ENCODE measurements around the gene LST1.
"Not testable (repeated sequence)": the region's sequence is repeated elsewhere in the genome, so short reads cannot be mapped to it uniquely, and the experiment has no call there.

The LST1 gene

DNA sequence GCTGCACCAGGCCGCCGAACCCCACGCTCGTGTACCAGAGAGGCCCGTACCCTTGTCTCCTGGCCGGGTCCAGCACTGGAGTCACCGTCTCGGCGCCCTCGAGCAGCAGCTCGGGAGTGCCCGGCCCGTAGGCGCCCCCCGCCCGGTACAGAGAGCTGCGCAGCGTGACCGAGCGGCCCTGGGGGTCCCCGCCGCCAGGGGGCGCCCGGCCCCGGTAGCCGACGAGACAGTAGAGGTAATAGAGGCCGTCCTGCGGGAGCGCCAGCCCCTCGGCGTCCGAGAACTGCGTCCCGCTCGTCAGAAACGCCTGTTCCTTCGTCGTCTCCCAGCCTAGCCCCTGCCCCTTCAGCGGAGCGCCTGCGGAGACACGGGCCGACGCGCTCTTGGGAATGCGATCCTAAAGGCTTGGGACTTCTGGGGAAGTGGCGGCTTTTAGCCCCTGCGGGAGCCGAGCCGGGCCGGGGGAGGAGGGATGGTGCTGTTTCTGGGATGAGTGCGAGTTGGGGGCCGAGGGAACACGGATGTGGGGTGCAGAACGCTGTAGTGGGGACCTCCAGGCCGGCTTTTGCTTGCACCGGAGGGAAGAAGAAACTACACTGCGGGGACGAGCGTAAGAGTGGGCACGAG is 5.2 kb upstream of the LST1 start:
- peak; percentile 84 for DNase-seq (ENCODE audit: low read depth)

DNA sequence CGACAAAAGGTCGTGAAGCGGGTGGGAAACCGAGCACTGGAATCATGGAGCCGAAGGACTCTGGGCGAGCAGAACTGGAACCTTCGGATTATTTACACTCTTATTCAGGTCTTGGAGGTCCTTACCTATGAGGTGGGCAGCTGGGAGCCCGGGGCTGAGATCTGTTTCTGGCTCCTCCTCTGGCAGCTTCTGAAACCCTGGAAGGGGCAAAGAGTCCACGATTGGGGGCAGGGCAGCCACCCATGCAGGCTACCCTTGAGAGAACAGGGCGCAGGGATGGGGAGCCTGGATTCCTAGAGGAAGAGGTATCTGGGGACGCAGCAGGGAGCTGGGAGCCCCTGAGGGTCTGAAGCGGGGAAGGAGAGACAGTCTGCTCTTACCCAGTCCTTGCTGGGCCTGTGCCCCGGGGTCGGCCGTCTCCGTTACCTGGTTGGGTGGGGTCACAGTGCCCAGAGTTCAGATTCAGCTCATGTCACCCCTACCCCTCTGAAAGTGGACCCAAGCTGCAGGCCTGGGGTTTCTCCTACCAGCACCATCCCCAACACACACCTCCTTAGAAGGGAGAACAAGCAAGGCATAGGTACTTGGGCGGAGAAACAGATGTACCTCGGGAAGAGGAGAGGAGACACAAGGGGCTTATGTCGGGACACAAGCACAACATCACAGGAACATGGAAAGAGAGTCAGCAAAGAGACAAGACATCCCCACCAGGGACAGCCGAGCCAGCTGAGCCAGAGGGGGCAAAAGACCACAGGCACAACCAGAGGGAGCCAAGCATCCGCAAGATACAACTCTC is 4.4 kb upstream of the LST1 start:
- no peak for DNase-seq (ENCODE audit: low read depth)

DNA sequence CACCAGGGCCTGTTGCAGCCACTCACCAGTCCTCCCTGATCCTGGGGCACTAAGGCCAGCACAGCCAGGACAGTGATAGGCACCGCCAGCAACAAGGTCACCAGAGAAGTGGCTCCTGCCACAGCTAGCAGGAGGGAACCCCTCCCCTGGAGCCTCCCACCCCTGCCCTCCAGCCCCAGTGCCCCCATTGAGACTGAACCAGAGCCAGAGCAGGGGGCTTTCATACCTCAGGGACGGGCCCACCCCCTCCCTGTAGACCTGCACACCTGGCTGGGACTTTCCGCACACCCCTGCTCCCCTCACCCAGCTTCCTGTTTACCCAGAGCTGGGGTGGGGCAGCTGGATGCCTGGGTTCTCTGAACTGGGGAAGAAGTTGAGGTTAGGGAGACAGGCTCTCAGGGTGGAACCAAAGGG is 3.8 kb upstream of the LST1 start, which contains the start of gene LTB:
Gene LTB, minus strand, starts transcription at position 195 of the 414 bp plus-strand sequence. Its CDS starts 7 bp downstream, at position 188.
- DNase-seq (ENCODE audit: low read depth): peak; percentile 55

DNA sequence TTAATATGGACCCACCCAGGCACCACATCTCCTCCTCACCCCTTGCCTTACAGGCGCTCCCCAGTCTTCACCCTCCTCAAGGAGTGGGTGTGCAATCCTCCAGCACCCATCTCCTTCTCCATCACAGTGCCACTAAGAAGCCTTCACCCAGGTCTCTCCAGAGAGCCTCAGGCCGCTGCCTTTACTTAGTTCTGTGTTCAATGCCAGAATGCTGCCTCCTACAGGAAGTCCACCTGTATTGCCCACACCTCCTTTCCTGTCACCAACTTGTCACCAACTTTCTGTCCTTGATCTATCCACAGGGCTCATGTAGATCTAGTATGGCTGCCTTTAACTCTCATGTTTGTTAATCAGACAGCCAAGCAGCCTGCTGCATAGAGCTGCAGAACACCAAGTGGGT is 586 bp upstream of the LST1 start:
- DNase-seq (ENCODE audit: low read depth): no peak

DNA sequence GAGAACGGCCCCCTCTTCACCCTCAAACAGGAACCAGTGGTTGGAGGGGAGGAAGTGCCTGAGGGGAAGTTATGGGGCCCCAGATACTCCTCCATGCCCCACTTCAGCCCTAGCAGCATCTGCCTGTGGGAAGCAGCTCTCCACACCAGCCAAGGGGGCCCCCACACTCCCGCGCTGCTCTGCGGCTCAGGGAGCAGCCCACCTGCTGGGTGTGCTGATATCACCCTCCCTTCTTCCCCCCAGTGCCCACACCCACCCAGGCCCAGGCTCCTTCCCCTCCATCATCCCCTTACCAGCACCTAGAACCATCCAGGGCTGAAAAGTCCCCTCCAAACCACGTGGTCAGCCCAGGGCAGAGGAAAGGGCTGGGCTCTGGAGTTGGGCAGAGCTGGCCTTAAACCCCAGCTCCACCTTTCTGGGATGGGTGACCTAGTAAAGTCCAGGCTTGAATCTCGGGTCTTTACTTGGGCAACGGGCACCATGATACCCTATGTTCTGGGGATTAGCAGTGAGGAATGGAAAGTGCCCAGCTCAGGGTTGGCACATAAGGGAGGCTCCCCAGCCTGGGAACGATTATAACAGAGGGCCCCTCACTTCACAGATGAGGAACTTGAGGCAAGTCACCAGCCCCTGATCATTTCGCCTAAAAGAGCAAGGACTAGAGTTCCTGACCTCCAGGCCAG is 663 bp downstream of the LST1 start:
- DNase-seq (ENCODE audit: low read depth): no peak

DNA sequence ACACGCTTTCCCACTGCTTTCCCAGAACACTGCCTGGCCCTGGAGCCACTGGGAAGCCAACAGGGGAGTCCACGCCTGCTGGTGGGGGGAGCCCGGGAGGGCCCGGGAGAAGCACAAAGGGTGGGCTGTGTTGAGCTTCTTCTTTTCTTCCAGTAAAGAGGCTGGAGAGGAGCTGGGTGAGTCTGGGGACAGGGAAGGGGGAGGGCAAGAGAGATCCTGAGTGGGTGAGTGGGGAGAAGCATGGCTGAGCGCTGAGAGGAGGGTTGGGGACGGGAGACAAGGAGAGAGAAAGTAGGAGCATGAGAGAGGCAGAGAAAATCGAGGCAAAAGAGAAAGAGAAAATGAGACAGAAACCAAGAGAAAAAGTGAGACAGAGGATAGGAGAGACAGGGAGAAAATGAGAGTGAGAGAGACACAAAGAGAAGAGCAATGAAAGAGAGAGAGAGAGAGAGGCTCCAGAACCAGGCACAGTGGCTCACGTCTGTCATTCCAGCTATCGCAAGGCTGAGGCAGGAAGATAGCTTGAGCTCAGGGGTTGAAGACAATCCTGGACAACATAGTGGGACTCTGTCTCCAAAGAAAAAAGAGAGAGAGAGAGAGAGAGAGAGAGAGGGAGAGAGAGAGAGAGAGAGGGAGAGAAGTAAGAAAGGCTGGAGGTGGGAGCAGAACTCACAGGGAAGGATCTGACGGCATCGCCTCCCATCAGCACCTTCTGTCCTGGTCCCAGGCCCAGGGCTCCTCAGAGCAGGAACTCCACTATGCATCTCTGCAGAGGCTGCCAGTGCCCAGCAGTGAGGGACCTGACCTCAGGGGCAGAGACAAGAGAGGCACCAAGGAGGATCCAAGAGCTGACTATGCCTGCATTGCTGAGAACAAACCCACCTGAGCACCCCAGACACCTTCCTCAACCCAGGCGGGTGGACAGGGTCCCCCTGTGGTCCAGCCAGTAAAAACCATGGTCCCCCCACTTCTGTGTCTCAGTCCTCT is 2.0 kb downstream of the LST1 start:
- no peak for DNase-seq (ENCODE audit: low read depth)

DNA sequence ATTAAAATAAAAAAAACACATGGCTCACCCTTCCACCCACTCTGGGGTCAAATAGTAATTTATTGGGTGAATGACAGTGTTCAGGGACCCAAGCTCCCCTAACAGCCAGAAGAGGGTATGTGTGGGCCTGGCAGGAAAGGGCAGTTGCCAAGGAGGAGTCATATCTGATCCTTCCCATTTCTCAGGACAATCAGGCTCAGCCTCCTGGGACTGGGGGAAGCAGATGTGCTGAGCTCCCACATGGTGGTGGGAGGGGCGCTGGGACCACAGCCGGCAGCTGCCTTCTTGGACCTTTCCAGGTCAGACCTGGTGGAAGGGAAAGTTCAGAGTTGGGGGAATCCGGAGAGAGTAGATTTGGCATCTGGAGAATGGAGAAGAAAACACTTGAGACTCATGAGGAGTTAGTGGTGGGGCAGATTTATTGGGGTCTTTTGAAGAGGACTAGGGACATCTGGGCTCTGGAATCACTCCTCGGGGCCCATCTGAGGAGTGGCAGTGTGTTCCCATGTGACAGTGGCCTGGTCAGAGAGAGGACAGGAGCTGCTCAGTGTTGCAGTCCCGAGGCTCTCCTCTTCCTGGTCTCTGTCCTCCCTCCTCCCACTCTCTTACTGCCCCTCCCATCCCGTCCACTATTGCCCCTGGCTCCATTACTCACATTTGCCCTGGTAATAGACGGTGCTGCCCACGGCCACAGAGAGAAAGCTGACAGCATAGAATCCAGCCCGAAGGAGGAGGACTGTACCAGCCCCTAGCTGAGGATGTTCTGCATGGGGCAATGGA is 3.0 kb downstream of the LST1 start:
- DNase-seq (ENCODE audit: low read depth): no peak

DNA sequence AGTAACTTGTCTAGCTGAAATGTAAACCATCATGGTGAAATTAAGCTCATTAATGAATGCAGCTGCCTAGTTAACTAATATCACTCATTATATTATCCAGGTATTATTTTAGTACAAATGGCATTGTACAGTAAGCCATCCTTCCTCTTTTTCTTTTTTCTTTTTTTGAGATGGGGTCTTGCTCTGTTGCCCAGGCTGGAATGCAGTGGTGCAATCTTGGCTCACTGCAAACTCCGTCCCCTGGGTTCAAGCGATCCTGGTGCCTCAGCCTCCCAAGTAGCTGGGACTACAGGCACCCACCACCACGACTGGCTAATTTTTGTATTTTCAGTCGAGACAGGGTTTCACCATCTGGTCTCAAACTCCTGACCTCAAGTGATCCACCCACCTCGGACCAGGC is 4.6 kb downstream of the LST1 start:
- DNase-seq (ENCODE audit: low read depth): not testable (repeated sequence)

DNA sequence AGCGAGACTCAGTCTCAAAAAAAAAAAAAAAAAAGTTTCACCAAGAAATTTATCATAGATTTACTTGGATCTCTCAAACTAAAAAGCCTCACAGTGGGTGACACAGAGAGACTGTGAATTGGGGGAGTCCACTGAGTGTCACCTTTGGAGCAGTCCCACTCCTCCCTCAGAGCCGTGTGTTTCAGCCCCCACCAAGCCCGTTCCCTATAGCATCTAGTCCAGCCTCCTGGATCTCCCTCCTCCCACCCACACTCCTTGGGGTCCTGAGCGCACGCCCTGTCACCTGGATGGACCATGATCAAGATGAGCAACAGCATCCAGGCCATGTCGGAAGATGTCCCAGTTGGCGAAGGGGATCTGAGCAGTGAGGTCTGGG is 6.3 kb downstream of the LST1 start:
- no peak for DNase-seq (ENCODE audit: low read depth)

DNA sequence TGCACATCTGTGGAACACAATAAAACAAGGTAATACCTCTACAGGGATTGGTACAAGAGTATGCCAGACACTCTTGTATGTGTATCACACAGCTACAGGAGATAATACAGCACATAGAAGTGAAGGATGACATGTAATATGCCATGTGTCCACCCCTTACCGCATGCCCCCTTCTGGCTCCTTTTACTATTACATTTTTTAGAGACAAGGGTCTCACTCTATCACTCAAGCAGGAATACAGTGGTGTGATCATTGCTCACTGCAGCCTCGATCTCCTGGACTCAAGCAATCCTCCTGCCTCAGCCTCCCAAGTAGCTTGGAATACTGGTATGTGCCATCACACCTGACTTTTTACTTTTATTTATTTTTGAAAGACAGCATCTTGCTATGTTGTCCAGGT is 10.9 kb downstream of the LST1 start:
- DNase-seq (ENCODE audit: low read depth): peak; percentile 43

DNA sequence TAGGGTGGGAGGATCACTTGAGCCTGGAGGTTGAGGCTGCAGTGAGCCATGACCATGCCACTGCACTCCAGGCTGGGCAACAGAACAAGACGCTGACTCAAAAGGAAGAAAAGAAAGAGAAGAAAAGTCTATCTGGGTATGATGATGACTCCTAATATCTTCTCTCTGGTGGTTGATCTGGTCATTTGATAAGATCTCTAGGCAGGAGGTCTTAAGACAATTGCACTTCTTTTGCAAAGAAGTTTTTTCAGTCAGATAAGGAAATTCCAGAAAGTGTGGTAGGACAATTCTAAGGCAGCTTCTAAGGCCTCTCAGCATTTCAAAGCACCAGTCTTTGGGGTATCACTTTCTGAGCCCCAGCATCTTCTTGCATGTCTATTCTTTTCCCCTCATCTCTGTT is 21.2 kb downstream of the LST1 start:
- no peak for DNase-seq (ENCODE audit: low read depth)

DNA sequence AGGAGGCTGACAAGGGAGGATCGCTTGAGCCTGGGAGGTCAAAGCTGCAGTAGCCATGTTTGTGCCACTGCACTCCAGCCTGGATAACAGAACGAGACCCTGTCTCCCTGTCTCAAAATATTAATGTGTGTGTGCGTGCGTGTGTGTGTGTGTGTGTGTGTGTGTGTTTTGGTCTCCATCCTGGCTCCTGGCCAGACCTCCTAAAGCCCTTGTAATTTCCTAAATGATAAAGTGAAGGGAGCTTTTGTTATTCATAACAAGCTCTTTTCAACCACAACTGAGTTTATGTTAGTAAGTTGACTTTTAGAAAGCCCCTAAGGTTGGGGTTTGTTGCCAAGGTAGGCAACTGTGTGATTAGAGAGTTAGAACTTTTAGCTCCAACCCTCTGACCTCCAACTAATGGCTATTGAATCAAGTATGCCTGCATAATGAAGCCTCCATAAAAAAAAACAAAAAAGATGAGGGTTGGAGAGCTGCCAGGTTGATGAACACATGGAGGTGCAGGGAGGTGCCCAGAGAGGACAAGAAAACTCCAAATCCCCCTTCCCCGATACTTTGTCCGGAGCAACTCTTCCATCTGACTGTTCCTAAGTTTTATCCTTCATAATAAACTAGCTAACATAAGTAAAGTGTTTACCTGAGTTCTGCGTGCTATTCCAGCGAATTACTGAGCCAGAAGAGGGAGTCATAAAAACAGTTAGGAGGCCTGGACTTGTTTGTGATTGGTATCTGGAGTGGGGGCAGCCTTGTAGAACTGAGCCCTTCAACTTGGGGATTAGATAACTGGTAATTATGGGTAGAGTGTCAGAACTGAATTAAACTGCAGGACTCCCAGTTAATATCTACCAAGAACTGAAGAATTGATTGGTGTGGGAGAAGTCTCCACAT is 23.7 kb downstream of the LST1 start:
- no peak for DNase-seq (ENCODE audit: low read depth)

DNA sequence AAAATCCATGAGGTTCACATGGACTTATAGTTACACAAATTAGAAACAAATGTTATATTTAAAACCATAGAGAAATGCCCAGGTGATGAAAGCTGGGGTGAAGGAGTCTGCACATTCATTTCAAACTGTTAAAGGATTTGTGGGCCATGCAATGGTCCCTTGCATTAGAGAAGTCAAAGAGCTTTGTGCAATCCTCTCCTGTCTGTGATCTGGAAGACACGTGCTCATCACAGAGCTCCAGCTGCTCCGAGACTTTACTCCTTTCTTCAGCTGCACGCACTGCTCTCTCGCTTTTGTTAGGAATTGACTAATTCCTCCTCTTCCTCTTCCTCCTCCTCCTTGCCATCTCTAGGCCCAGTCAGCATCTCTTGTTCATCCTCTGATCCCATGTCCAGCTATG is 24.9 kb downstream of the LST1 start:
- DNase-seq (ENCODE audit: low read depth): no peak

DNA sequence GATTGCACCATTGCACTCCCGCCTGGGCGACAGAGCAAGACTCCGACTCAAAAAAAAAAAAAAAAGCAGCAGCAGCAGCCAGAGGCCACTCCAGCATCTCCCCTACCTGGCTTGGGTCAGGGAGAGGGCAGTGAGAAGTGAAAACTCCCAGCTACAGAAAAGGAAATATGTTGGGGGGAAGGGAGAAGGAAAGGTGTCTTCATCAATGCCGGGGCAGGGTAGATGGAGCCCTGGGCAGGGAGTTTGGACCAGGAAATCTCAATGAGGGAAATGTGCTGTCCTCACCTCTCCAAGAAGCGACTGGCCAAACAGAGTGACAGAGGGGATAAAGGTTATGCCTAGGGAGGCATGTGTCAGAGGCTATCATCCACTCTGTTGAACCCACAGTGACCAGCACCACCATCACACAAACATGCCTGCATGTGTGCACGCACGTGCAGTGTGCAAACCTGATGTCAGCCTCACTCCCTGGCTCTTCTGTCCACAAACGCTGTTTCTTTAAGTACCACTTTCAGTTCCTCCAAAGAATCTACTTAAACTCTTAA is 28.1 kb downstream of the LST1 start:
- DNase-seq (ENCODE audit: low read depth): no peak

DNA sequence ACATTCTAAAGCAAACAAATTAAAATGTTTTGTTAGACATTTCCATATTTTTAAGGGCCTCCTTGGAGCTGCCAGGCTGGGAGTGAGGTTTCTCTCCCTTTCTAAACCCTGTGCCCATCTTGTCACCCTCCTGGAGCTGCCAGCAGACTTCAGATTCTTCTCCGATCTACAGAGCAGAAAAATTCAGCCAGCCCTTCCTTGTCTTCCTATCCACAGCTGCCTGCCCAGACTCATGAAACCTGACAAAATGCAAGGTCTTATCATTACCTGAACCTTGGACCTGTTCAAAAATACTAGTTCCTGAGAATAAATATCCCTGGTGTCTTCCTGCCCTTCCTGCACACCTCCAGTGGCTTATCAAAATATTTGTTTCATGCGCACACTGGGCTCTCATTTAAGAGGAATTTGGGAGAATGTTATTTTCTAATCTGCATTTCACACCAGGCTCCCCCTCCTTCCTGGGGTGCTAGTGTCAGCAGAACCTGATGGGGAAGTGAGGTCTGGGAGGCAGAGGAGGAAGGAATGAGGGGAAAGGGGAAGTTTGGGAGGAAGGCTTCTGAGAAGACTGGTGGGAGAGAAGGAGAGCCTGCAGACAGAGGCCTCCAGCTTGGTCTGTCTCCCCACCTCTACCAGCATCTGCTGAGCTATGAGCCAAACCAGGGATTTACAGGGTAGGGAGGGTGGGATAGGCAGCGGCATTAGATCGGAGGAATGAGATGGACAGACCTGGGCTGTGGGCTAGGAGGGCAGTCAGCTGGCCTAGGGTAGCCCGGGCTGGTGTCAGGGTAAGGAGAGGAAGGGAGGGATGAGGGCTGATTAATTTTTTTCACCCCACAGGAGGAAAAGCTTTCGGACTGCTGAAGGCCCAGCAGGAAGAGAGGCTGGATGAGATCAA is 28.9 kb downstream of the LST1 start, which contains the start of gene AIF1:
Gene AIF1, plus strand, starts transcription at position 551 of the 895 bp plus-strand sequence. Its CDS starts 96 bp downstream, at position 647.
- DNase-seq (ENCODE audit: low read depth): no peak

DNA sequence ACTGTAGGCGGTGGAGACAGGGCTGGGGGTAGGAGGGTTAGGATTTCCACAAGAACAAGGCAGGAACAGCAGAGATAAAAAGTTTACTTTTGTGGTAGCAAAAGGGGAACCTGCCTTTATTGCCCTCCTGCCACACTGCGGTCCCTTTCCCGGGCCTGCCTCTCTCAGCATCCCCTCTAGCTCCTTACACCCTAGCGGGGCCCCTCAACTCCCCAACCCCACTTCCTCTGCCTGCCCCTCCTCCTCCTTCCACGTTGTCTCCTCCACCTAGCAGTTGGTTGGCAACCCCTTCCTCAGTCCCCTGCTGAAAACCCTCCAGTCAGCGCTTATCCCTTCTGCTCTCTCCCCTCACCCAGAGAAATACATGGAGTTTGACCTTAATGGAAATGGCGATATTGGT is 29.7 kb downstream of the LST1 start:
- DNase-seq (ENCODE audit: low read depth): no peak

DNA sequence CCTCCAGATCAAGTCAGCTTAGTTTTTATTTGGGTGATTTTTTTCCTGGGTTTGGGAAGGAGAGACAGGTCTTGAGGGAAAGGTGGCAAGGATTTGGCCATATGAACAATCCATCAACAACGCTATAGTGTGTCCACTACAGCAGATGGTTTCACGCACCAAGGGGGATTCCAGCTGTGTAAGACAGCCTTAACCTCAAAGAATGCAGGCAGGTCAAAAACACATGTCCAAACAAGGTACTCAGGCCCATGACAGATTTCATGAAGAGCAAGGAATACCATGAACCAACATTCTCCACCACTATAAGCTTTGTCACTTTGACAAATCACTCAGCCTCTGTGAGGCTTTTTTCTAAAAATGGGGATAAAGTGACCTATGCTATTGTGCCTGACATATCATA is 30.9 kb downstream of the LST1 start:
- no peak for DNase-seq (ENCODE audit: low read depth)

DNA sequence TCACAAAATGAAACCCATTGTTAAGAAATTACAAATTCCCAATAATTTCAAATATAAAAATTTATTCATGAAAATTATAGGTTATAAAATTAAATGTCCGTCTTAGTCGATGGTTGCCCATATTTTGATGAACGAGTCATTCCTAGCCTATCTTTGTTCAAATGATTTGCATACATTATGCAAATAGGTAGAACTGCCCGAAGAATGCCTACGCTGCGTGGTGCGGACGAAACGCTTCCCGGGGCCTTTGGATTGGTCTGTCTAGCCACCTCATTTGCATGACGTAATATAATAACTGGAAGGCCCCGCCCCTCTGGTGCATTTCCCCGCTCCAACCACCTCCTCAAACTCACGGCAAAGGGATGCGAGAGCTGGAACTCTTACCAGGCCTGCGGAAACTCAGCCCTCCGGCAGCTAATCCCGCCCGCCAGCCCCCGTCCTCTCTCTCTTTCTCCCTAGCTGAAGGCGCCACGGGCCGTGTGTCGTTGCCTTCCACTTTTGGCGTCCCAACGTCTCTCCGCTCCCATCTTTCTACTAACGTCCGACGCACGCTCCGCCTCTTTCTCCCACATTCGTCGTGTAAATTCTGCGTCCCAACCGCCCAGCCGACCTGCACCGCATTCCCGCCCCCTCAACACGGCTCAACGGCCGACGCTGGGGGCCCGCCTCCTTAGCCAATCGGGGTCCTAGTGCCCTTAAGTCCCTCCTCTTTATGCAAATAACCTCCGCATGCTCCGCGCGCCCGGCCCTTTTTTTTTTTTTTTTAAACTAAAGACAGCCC is 33.9 kb downstream of the LST1 start:
- peak; percentile 95 for DNase-seq (ENCODE audit: low read depth)

Data from stimulated activated CD4-positive, alpha-beta T cell treated with anti-CD3 and anti-CD28 coated beads, Interleukin-2, amount 100 ng/mL, for 4 hours (primary cell).